Measurements from ENCODE around the gene FNIP1.
"Not testable (repeated sequence)": the region's sequence is repeated elsewhere in the genome, so short reads cannot be mapped to it uniquely, and the experiment has no call there.

Gene FNIP1

GRCh38 chr5:131796793-131797693 is at the start of gene FNIP1:
FNIP1 (minus strand) TSS chr5:131797017; CDS start chr5:131796921, 96 bp downstream.
- peak; percentile 98 to 99 for DNase-seq (ENCODE audit: low read depth in 2 of 2)

GRCh38 chr5:131846536-131846935 is 49.7 kb upstream of the FNIP1 start:
- no peak for DNase-seq (ENCODE audit: low read depth in 2 of 2)

GRCh38 chr5:131845828-131846227 is 49.0 kb upstream of the FNIP1 start:
- DNase-seq (ENCODE audit: low read depth in 2 of 2) = no peak

- not testable (repeated sequence) for DNase-seq (ENCODE audit: low read depth in 2 of 2)
These were observed 46.2 kb upstream of the FNIP1 start for GRCh38 chr5:131842971-131843370.

- DNase-seq (ENCODE audit: low read depth in 2 of 2) = not testable (repeated sequence)
These were observed 35.9 kb upstream of the FNIP1 start for GRCh38 chr5:131832702-131833101.

GRCh38 chr5:131825404-131826013 is 28.7 kb upstream of the FNIP1 start:
- DNase-seq (ENCODE audit: low read depth in 2 of 2) = no peak

- DNase-seq (ENCODE audit: low read depth in 2 of 2) = no peak
These were observed 27.8 kb upstream of the FNIP1 start for GRCh38 chr5:131824631-131825030.

GRCh38 chr5:131821221-131821620 is 24.4 kb upstream of the FNIP1 start:
- no peak for DNase-seq (ENCODE audit: low read depth in 2 of 2)

- no peak for DNase-seq (ENCODE audit: low read depth in 2 of 2)
These were observed 21.3 kb upstream of the FNIP1 start for GRCh38 chr5:131818001-131818724.

GRCh38 chr5:131814990-131815389 is 18.2 kb upstream of the FNIP1 start:
- DNase-seq (ENCODE audit: low read depth in 2 of 2) = no peak

GRCh38 chr5:131812371-131813160 is 15.7 kb upstream of the FNIP1 start:
- no peak for DNase-seq (ENCODE audit: low read depth in 2 of 2)

GRCh38 chr5:131810510-131811249 is 13.9 kb upstream of the FNIP1 start:
- no peak for DNase-seq (ENCODE audit: low read depth in 2 of 2)

GRCh38 chr5:131795879-131796792 is 681 bp downstream of the FNIP1 start:
- DNase-seq (ENCODE audit: low read depth in 2 of 2) = peak; percentile 12 to 28

GRCh38 chr5:131795228-131795627 is 1.6 kb downstream of the FNIP1 start:
- no peak for DNase-seq (ENCODE audit: low read depth in 2 of 2)

- no peak for DNase-seq (ENCODE audit: low read depth in 2 of 2)
These were observed 2.2 kb downstream of the FNIP1 start for GRCh38 chr5:131794586-131794985.

- DNase-seq (ENCODE audit: low read depth in 2 of 2) = no peak
These were observed 3.9 kb downstream of the FNIP1 start for GRCh38 chr5:131792896-131793295.

- no peak for DNase-seq (ENCODE audit: low read depth in 2 of 2)
These were observed 5.0 kb downstream of the FNIP1 start for GRCh38 chr5:131791866-131792265.

GRCh38 chr5:131790550-131790949 is 6.3 kb downstream of the FNIP1 start:
- DNase-seq (ENCODE audit: low read depth in 2 of 2) = no peak

- no peak for DNase-seq (ENCODE audit: low read depth in 2 of 2)
These were observed 7.1 kb downstream of the FNIP1 start for GRCh38 chr5:131789765-131790164.

- DNase-seq (ENCODE audit: low read depth in 2 of 2) = no peak
These were observed 9.1 kb downstream of the FNIP1 start for GRCh38 chr5:131787736-131788135.

Measured in stimulated activated CD4-positive, alpha-beta T cell treated with anti-CD3 and anti-CD28 coated beads, Interleukin-4, amount 100 ng/mL, for 48 hours (primary cell).